Peyer's patch (tissue), 4 donors: Measurements from ENCODE around the gene TMEM143.

Source experiments
- CTCF ChIP-seq, 6 experiments: fragments of 450-650 bp in 4 of 6; fragments of 200-600 bp in 2 of 6; sonication (generic) in 1 of 6; IDR thresholded peaks; one replicate each; pipeline ENCODE4 v1.5.1; 2017 to 2019; ENCODE audit warnings: antibody characterized with exemption in 6 of 6, mild to moderate bottlenecking in 3 of 6, moderate library complexity in 1 of 6
- POLR2A ChIP-seq, 2 donors: fragments of 450-650 bp; IDR thresholded peaks; one replicate each; pipeline ENCODE4 v1.5.1; 2017; ENCODE audit warnings: antibody characterized with exemption in 2 of 2, mild to moderate bottlenecking in 2 of 2, moderate library complexity in 2 of 2

GRCh38 chr19:48346191-48346590 is 17.5 kb downstream of the TMEM143 start:
- TF ChIP-seq CTCF (IDR thresholded peaks at IDR 0.05) (no peak), POLR2A (IDR thresholded peaks at IDR 0.05) (no peak)
